H9 (cell line): ENCODE measurements around the gene TUFT1. TPM values are rescaled to one million over a fixed set of nuclear protein-coding genes. Genes with fewer than 3 reads are reported as not detected.

Experiments
- DNase-seq: peaks from one replicate; pipeline ENCODE4 v3.0.0-alpha.2; 2017
- H2AFZ ChIP-seq: one replicate; pipeline ENCODE4 v1.6.1; 2013; ENCODE audit warnings: mild to moderate bottlenecking, low read length, control low read depth, moderate library complexity
- H2AK5ac ChIP-seq: 2 replicates; pipeline ENCODE4 v1.6.1; 2013; ENCODE audit warnings: low read length, control low read depth, mixed read lengths; ENCODE audit not compliant: insufficient read length
- H2BK120ac ChIP-seq: one replicate; pipeline ENCODE4 v1.6.1; 2013; ENCODE audit warnings: low read depth, mild to moderate bottlenecking, low read length, control low read depth, inconsistent platforms; ENCODE audit not compliant: poor library complexity, severe bottlenecking
- H2BK12ac ChIP-seq: 2 replicates; pipeline ENCODE4 v1.6.1; 2013; ENCODE audit warnings: low read length, control low read depth, mixed read lengths, low read depth; ENCODE audit not compliant: insufficient read length
- H2BK15ac ChIP-seq: 2 replicates; pipeline ENCODE4 v1.6.1; 2013; ENCODE audit warnings: low read depth, low read length, control low read depth
- H2BK20ac ChIP-seq: one replicate; pipeline ENCODE4 v1.6.1; 2013; ENCODE audit warnings: low read depth, mild to moderate bottlenecking, low read length, control low read depth, inconsistent platforms; ENCODE audit not compliant: poor library complexity, severe bottlenecking
- H2BK5ac ChIP-seq: 2 replicates; pipeline ENCODE4 v1.6.1; 2013; ENCODE audit warnings: low read length, control low read depth, mixed read lengths; ENCODE audit not compliant: insufficient read length
- H3K14ac ChIP-seq: 2 replicates; pipeline ENCODE4 v1.6.1; 2013; ENCODE audit warnings: low read length, control low read depth; ENCODE audit not compliant: insufficient read depth
- H3K18ac ChIP-seq: 2 replicates; pipeline ENCODE4 v1.6.1; 2013; ENCODE audit warnings: low read depth, mild to moderate bottlenecking, mixed read lengths, low read length, control low read depth; ENCODE audit not compliant: insufficient read length
- H3K23ac ChIP-seq: 2 replicates; pipeline ENCODE4 v1.6.1; 2013; ENCODE audit warnings: low read length, control low read depth, mixed read lengths, low read depth; ENCODE audit not compliant: insufficient read length
- H3K23me2 ChIP-seq: 2 replicates; pipeline ENCODE4 v1.6.1; 2013; ENCODE audit warnings: low read depth, mild to moderate bottlenecking, mixed read lengths, low read length, control low read depth; ENCODE audit not compliant: insufficient read length, poor library complexity, severe bottlenecking
- H3K27ac ChIP-seq: 2 replicates; pipeline ENCODE4 v1.5.1; 2013; ENCODE audit warnings: low read length, control low read depth, mixed read lengths, low read depth; ENCODE audit not compliant: insufficient read length
- H3K27me3 ChIP-seq: 2 replicates; pipeline ENCODE4 v1.6.1; 2013; ENCODE audit warnings: low read length, control low read depth, inconsistent platforms; ENCODE audit not compliant: insufficient read depth
- H3K4ac ChIP-seq: 2 replicates; pipeline ENCODE4 v1.6.1; 2013; ENCODE audit warnings: low read depth, mild to moderate bottlenecking, control low read depth, inconsistent platforms, low read length, moderate library complexity
- H3K4me1 ChIP-seq: 2 replicates; pipeline ENCODE4 v1.6.1; 2013; ENCODE audit warnings: low read length, control low read depth, inconsistent platforms; ENCODE audit not compliant: insufficient read depth
- H3K4me2 ChIP-seq: 2 replicates; pipeline ENCODE4 v1.6.1; 2013; ENCODE audit warnings: low read length, control low read depth, mixed read lengths; ENCODE audit not compliant: insufficient read length, insufficient read depth
- H3K56ac ChIP-seq: 2 replicates; pipeline ENCODE4 v1.6.1; 2013; ENCODE audit warnings: low read depth, mild to moderate bottlenecking, mixed read lengths, low read length, control low read depth; ENCODE audit not compliant: insufficient read length
- H3K79me1 ChIP-seq: 2 replicates; pipeline ENCODE4 v1.6.1; 2013; ENCODE audit warnings: low read depth, mild to moderate bottlenecking, moderate library complexity, low read length, control low read depth, inconsistent platforms; ENCODE audit not compliant: insufficient read depth, poor library complexity, severe bottlenecking
- H3K79me2 ChIP-seq: 2 replicates; pipeline ENCODE4 v1.6.1; 2013; ENCODE audit warnings: low read length, control low read depth, inconsistent platforms; ENCODE audit not compliant: insufficient read depth
- H3K9ac ChIP-seq: 2 replicates; pipeline ENCODE4 v1.6.1; 2013; ENCODE audit warnings: low read length, control low read depth, mixed read lengths; ENCODE audit not compliant: insufficient read length; ENCODE audit errors: extremely low read depth
- H3K9me3 ChIP-seq: one replicate; pipeline ENCODE4 v1.6.1; 2013; ENCODE audit warnings: low read depth, low read length, inconsistent platforms; ENCODE audit not compliant: control insufficient read depth
- H3T11ph ChIP-seq: one replicate; pipeline ENCODE4 v1.6.1; 2013; ENCODE audit warnings: mild to moderate bottlenecking, low read length, control low read depth, inconsistent platforms
- H4K20me1 ChIP-seq: one replicate; pipeline ENCODE4 v1.6.1; 2013; ENCODE audit not compliant: control insufficient read depth, insufficient read length, insufficient read depth
- H4K5ac ChIP-seq: 2 replicates; pipeline ENCODE4 v1.6.1; 2013; ENCODE audit warnings: low read depth, mild to moderate bottlenecking, mixed read lengths, low read length, control low read depth; ENCODE audit not compliant: insufficient read length
- H4K8ac ChIP-seq: replicated peaks from 2 replicates; pipeline ENCODE4 v1.6.1; 2013; ENCODE audit warnings: low read length, control low read depth, mixed read lengths, low read depth; ENCODE audit not compliant: insufficient read length
- H4K91ac ChIP-seq: 2 replicates; pipeline ENCODE4 v1.6.1; 2013; ENCODE audit warnings: low read depth, mild to moderate bottlenecking, moderate library complexity, mixed read lengths, low read length, control low read depth; ENCODE audit not compliant: insufficient read length
- H3K27ac Mint-ChIP-seq, 3 experiments: 2 replicates in 2 of 3; 3 replicates in 1 of 3; pipeline ENCODE4 v1.8.0; 2020 to 2021; ENCODE audit warnings: mixed read lengths in 3 of 3, mild to moderate bottlenecking in 1 of 3, moderate library complexity in 1 of 3
- H3K27me3 Mint-ChIP-seq: 2 replicates; pipeline ENCODE4 v1.8.0; 2021; ENCODE audit warnings: low read depth, mild to moderate bottlenecking, moderate library complexity, mixed read lengths
- H3K36me3 Mint-ChIP-seq, 3 experiments: 2 replicates in 2 of 3; 3 replicates in 1 of 3; pipeline ENCODE4 v1.8.0; 2020 to 2021; ENCODE audit warnings: low read depth in 3 of 3, mixed read lengths in 3 of 3; ENCODE audit not compliant: insufficient read depth in 1 of 3
- H3K4me1 Mint-ChIP-seq, 2 experiments: 2 replicates each; pipeline ENCODE4 v1.8.0; 2020; ENCODE audit warnings: mixed read lengths in 2 of 2
- H3K4me3 Mint-ChIP-seq, 2 experiments: 2 replicates in 1 of 2; 3 replicates in 1 of 2; pipeline ENCODE4 v1.8.0; 2020 to 2021; ENCODE audit warnings: mild to moderate bottlenecking in 2 of 2, mixed read lengths in 2 of 2, moderate library complexity in 1 of 2
- H3K9me3 Mint-ChIP-seq, 2 experiments: 2 replicates in 1 of 2; 3 replicates in 1 of 2; pipeline ENCODE4 v1.8.0; 2020; ENCODE audit warnings: mild to moderate bottlenecking in 2 of 2, mixed read lengths in 2 of 2, moderate library complexity in 1 of 2
- WGBS: extraction: QIAGEN DNeasy Blood & Tissue Kit; methylation state at CpG from one replicate; pipeline ENCODE4 v1.1.7; 2013; ENCODE audit warnings: missing lambda C conversion rate, low lambda C conversion rate, mixed read lengths; ENCODE audit not compliant: insufficient read length; ENCODE audit errors: extremely low coverage; 5-methylcytosine and 5-hydroxymethylcytosine counted together
- total RNA-seq: library from RNA; stranded (reverse); gene quantifications from 2 replicates; pipeline ENCODE4 v1.2.1, GENCODE V29; 2021
- TF ChIP-seq, protein P1 (sequence below): fragments of 200-600 bp; sonication (generic); conservative IDR thresholded peaks from 3 replicates; pipeline ENCODE4 v1.8.0; 2021; ENCODE audit warnings: antibody characterized with exemption, mild to moderate bottlenecking

Gene TUFT1
- total RNA-seq, 1 experiment from 2014 or later = 6.2 TPM

- H3K4ac ChIP-seq = no peak overlapping the region
- no peak overlapping the region for H3K18ac ChIP-seq
- H2AK5ac ChIP-seq = no peak overlapping the region
- H3K23ac ChIP-seq = no peak overlapping the region
- Mint-ChIP-seq H3K27me3 (no peaks in the 10 kb centered on the region), H3K36me3 (peaks cover 3 to 12% (median 10%) of the 10 kb centered on the region in 3 experiments; a peak in 6 of 7 replicates), H3K4me1 (no peaks in the 10 kb centered on the region; a peak in 1 of 4 replicates), H3K9me3 (no peaks in the 10 kb centered on the region), H3K4me3 (no peak overlapping the region), H3K27ac (no peak overlapping the region)
- H2BK5ac ChIP-seq = no peak overlapping the region
- H3K56ac ChIP-seq = no peak overlapping the region
- no peaks in the 10 kb centered on the region for H3K23me2 ChIP-seq
- peaks cover 2% of the 10 kb centered on the region; the same call in 1 of the 2 replicates for H3K79me2 ChIP-seq
- H4K5ac ChIP-seq = no peak overlapping the region
- H2AFZ ChIP-seq = no peak overlapping the region
- no peak overlapping the region for H3K27ac ChIP-seq
- no peak for DNase-seq
- no peaks in the 10 kb centered on the region for H3K4me1 ChIP-seq
- H3K9ac ChIP-seq = no peak overlapping the region
- no peak overlapping the region for H2BK20ac ChIP-seq
- TF ChIP-seq, protein P1, sequence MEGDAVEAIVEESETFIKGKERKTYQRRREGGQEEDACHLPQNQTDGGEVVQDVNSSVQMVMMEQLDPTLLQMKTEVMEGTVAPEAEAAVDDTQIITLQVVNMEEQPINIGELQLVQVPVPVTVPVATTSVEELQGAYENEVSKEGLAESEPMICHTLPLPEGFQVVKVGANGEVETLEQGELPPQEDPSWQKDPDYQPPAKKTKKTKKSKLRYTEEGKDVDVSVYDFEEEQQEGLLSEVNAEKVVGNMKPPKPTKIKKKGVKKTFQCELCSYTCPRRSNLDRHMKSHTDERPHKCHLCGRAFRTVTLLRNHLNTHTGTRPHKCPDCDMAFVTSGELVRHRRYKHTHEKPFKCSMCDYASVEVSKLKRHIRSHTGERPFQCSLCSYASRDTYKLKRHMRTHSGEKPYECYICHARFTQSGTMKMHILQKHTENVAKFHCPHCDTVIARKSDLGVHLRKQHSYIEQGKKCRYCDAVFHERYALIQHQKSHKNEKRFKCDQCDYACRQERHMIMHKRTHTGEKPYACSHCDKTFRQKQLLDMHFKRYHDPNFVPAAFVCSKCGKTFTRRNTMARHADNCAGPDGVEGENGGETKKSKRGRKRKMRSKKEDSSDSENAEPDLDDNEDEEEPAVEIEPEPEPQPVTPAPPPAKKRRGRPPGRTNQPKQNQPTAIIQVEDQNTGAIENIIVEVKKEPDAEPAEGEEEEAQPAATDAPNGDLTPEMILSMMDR = no peak
- no peaks in the 10 kb centered on the region for H3K27me3 ChIP-seq
- H3K4me2 ChIP-seq = no peak overlapping the region
- WGBS = no CpG with 5 or more reads among the region's 3 CpGs
- H3K79me1 ChIP-seq = peaks cover 6% of the 10 kb centered on the region
- H2BK15ac ChIP-seq = no peak overlapping the region
- H3K9me3 ChIP-seq = no peaks in the 10 kb centered on the region
- no peak overlapping the region for H3K14ac ChIP-seq
- H4K8ac ChIP-seq = no peak overlapping the region
- no peak overlapping the region for H3T11ph ChIP-seq
- no peaks in the 10 kb centered on the region for H4K20me1 ChIP-seq
- H4K91ac ChIP-seq = no peak overlapping the region
- no peak overlapping the region for H2BK12ac ChIP-seq
- no peak overlapping the region for H2BK120ac ChIP-seq
Measured at GRCh38 chr1:151626740-151627334, 86.7 kb downstream of the TUFT1 start.
